ENCODE measurements around the gene DGCR8.

DGCR8 gene

GRCh38 chr22:20055144-20055543 lies 24.9 kb upstream of the DGCR8 start:
- no peak for DNase-seq (ENCODE audit: extremely low spot score)
- ChIA-PET POLR2A (no interaction called here), CTCF (no interaction called here)
- TF ChIP-seq FOXA1 (IDR thresholded peaks at IDR 0.05): no peak

- ChIA-PET POLR2A (no interaction called here), CTCF (no interaction called here)
- no peak for DNase-seq (ENCODE audit: extremely low spot score)
- TF ChIP-seq SUZ12 (IDR thresholded peaks at IDR 0.05): no peak
- no peak for TF ChIP-seq NFRKB (IDR thresholded peaks at IDR 0.05)
- no peak for TF ChIP-seq HDGF (IDR thresholded peaks at IDR 0.05; ENCODE audit: borderline replicate concordance)
- TF ChIP-seq FOXK2 (IDR thresholded peaks at IDR 0.05): no peak
- TF ChIP-seq SP1 (IDR thresholded peaks at IDR 0.05): no peak
- no peak for TF ChIP-seq CTBP1 (IDR thresholded peaks at IDR 0.05; ENCODE audit: borderline replicate concordance)
- TF ChIP-seq BHLHE40 (IDR thresholded peaks at IDR 0.05; ENCODE audit: borderline replicate concordance): no peak
- TF ChIP-seq ARNT (IDR thresholded peaks at IDR 0.05): no peak
- TF ChIP-seq FOXM1 (IDR thresholded peaks at IDR 0.05; ENCODE audit: borderline replicate concordance): no peak
- no peak for TF ChIP-seq ELF4 (IDR thresholded peaks at IDR 0.05)
- no peak for TF ChIP-seq LEF1 (IDR thresholded peaks at IDR 0.05; ENCODE audit: borderline replicate concordance)
- no peak for TF ChIP-seq ZNF384 (IDR thresholded peaks at IDR 0.05)
- TF ChIP-seq TARDBP (IDR thresholded peaks at IDR 0.05): no peak
- no peak for TF ChIP-seq L3MBTL2 (conservative IDR thresholded peaks at IDR 0.05)
- no peak for TF ChIP-seq PKNOX1 (IDR thresholded peaks at IDR 0.05)
- no peak for TF ChIP-seq FOXA1 (IDR thresholded peaks at IDR 0.05)
Measured at GRCh38 chr22:20055654-20056053, 24.4 kb upstream of the DGCR8 start.

- ChIA-PET CTCF (no interaction called here), POLR2A (interaction anchor here (1.3 kb wide), 1 partner anchor 23 kb away, joined by 4 read pairs; the partner anchor contains the start of gene DGCR8)
- TF ChIP-seq FOXK2 (IDR thresholded peaks at IDR 0.05) (no peak), SP1 (IDR thresholded peaks at IDR 0.05) (no peak), BHLHE40 (IDR thresholded peaks at IDR 0.05; ENCODE audit: borderline replicate concordance) (no peak)
- no peak for DNase-seq (ENCODE audit: extremely low spot score)
Measured at GRCh38 chr22:20056161-20056560, 23.9 kb upstream of the DGCR8 start.

- POLR2A ChIA-PET: interaction anchor here (0.7 to 1.3 kb wide), 2 partner anchors 23 to 42 kb away, joined by 3 to 4 read pairs; partner anchors contain the start of gene DGCR8
- CTCF ChIA-PET: interaction anchor here (0.6 kb wide), 1 partner anchor 145 kb away, joined by 3 read pairs; no protein-coding TSS in a partner anchor
- DNase-seq (ENCODE audit: extremely low spot score): no peak
- TF ChIP-seq L3MBTL2 (conservative IDR thresholded peaks at IDR 0.05): no peak
- no peak for TF ChIP-seq ELF4 (IDR thresholded peaks at IDR 0.05)
- no peak for TF ChIP-seq FOXK2 (IDR thresholded peaks at IDR 0.05)
- no peak for TF ChIP-seq ARNT (IDR thresholded peaks at IDR 0.05)
- no peak for TF ChIP-seq PKNOX1 (IDR thresholded peaks at IDR 0.05)
Measured at GRCh38 chr22:20056696-20057386, 23.2 kb upstream of the DGCR8 start.

- TF ChIP-seq ZNF384 (IDR thresholded peaks at IDR 0.05) (peak; percentile 85), CTBP1 (IDR thresholded peaks at IDR 0.05; ENCODE audit: borderline replicate concordance) (no peak)
- POLR2A ChIA-PET: no interaction called here
Measured at GRCh38 chr22:20057596-20058268, 22.3 kb upstream of the DGCR8 start.

GRCh38 chr22:20058989-20059770 lies 20.9 kb upstream of the DGCR8 start:
- ChIA-PET POLR2A (interaction anchor here (1.8 kb wide), 1 partner anchor 21 kb away, joined by 4 read pairs; the partner anchor contains the start of gene DGCR8), CTCF (interaction anchor here (0.6 to 1.6 kb wide), 3 partner anchors 13 to 261 kb away, joined by 3 read pairs; no protein-coding TSS in a partner anchor)
- DNase-seq (ENCODE audit: extremely low spot score): no peak
- no peak for TF ChIP-seq LEF1 (IDR thresholded peaks at IDR 0.05; ENCODE audit: borderline replicate concordance)
- no peak for TF ChIP-seq SUZ12 (IDR thresholded peaks at IDR 0.05)

More at GRCh38 chr22:20057596-20058268, 22.3 kb upstream of the DGCR8 start:
- CTCF ChIA-PET: no interaction called here
- DNase-seq (ENCODE audit: extremely low spot score): no peak

- ChIA-PET POLR2A (interaction anchor here (0.6 kb wide), 1 partner anchor 11 kb away, joined by 3 read pairs; no protein-coding TSS in a partner anchor), CTCF (interaction anchor here (0.7 kb wide), 1 partner anchor 22 kb away, joined by 3 read pairs; no protein-coding TSS in a partner anchor)
- TF ChIP-seq ELF4 (IDR thresholded peaks at IDR 0.05) (no peak), L3MBTL2 (conservative IDR thresholded peaks at IDR 0.05) (no peak), FOXK2 (IDR thresholded peaks at IDR 0.05) (no peak), ARNT (IDR thresholded peaks at IDR 0.05) (no peak), CTBP1 (IDR thresholded peaks at IDR 0.05; ENCODE audit: borderline replicate concordance) (no peak), FOXM1 (IDR thresholded peaks at IDR 0.05; ENCODE audit: borderline replicate concordance) (no peak), TARDBP (IDR thresholded peaks at IDR 0.05) (no peak), HDGF (IDR thresholded peaks at IDR 0.05; ENCODE audit: borderline replicate concordance) (no peak), SUZ12 (IDR thresholded peaks at IDR 0.05) (no peak), NFRKB (IDR thresholded peaks at IDR 0.05) (no peak), FOXA1 (IDR thresholded peaks at IDR 0.05) (no peak), BHLHE40 (IDR thresholded peaks at IDR 0.05; ENCODE audit: borderline replicate concordance) (no peak), ZNF384 (IDR thresholded peaks at IDR 0.05) (no peak), PKNOX1 (IDR thresholded peaks at IDR 0.05) (no peak), LEF1 (IDR thresholded peaks at IDR 0.05; ENCODE audit: borderline replicate concordance) (no peak), SP1 (IDR thresholded peaks at IDR 0.05) (no peak)
- DNase-seq (ENCODE audit: extremely low spot score): no peak
Measured at GRCh38 chr22:20060700-20061480, 19.2 kb upstream of the DGCR8 start.
